Activated CD8-positive, alpha-beta T cell treated with anti-CD3 and anti-CD28 coated beads, Interleukin-2, amount 10 ng/mL, durations not matched to agents 7 days and 5 days (primary cell): Measurements from ENCODE around the gene ZNF99. TPM values are rescaled to one million over a fixed set of nuclear protein-coding genes. Genes with fewer than 3 reads are reported as not detected.
"Not testable (repeated sequence)": the region's sequence is repeated elsewhere in the genome, so short reads cannot be mapped to it uniquely, and the experiment has no call there.

Source experiments
- ATAC-seq: fragments of 150-1000 bp; cut with Tn5 transposase; one replicate; pipeline ENCODE4 v1.10.0; 2021; ENCODE audit warnings: moderate library complexity
- CTCF ChIA-PET: fragments of 350-600 bp; sonication (Branson Sonifier 250); formaldehyde crosslinking; loops from one replicate; lab custom pipeline; 2021; ENCODE audit warnings: antibody characterized with exemption; lab: Charles Lee
- POLR2A ChIA-PET: fragments of 350-600 bp; sonication (Branson Sonifier 250); formaldehyde crosslinking; loops from one replicate; lab custom pipeline; 2021; ENCODE audit warnings: antibody characterized with exemption; lab: Charles Lee
- DNase-seq: peaks from one replicate; pipeline ENCODE4 v3.0.0-alpha.2; 2020
- H3K27ac Mint-ChIP-seq: one replicate; pipeline ENCODE4 v1.8.0; 2021; ENCODE audit warnings: mild to moderate bottlenecking, mixed read lengths
- H3K27me3 Mint-ChIP-seq: one replicate; pipeline ENCODE4 v1.8.0; 2021; ENCODE audit warnings: low read depth, mixed read lengths
- H3K36me3 Mint-ChIP-seq: one replicate; pipeline ENCODE4 v1.8.0; 2021; ENCODE audit warnings: low read depth, mixed read lengths
- H3K4me1 Mint-ChIP-seq: one replicate; pipeline ENCODE4 v1.8.0; 2021; ENCODE audit warnings: low read depth, mixed read lengths
- H3K4me3 Mint-ChIP-seq: one replicate; pipeline ENCODE4 v1.8.0; 2021; ENCODE audit warnings: mild to moderate bottlenecking, mixed read lengths
- H3K9me3 Mint-ChIP-seq: one replicate; pipeline ENCODE4 v1.8.0; 2022; ENCODE audit warnings: mixed read lengths; ENCODE audit not compliant: insufficient read depth
- total RNA-seq, 2 experiments: library from RNA; stranded (reverse); gene quantifications; one replicate each; pipeline ENCODE4 v1.2.3, GENCODE V29; 2021

ZNF99 gene
- not detected for total RNA-seq

DNA sequence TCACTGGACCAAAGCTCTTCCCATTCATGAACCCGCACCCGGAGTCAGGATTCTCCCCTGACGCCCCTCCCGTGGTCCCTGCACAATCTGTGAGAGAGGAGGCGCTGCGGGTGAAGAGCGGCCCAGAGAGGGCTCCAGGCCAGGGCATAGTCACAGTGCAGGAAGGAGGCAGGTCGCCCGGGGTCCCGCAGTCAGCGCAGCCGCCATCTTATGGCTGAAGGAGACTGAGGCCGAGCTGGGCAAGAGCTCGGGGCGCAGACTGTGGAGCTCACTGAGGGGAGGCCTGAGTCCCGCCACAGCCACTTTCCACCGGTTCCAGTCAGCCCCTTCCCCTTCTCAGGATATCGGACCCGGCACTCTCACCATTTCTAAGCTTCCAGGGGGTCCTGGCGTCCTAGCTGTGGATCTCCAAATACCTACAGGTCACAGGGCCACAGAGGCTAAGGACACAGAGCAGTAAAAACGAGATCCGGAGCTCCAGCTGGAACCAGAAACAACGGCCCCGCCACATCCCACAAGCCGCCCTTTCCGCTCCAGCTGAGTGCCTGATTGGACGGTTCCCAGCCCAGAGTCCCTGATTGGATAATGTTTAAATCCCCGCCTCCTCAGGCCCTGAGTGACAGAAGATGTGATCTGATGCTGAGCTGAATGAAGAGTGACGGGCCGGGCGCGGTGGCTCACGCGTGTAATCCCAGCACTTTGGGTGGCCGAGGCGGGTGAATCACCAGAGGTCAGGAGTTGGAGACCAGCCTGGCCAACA lies at the start of gene ZNF99:
TSS of gene ZNF99 (minus strand) at position 501 of the 760 bp plus-strand sequence. CDS start at position 366, 135 bp downstream.
- H3K4me1 Mint-ChIP-seq: no peaks in the 10 kb centered on the region
- POLR2A ChIA-PET: no interaction called here
- H3K27me3 Mint-ChIP-seq: no peaks in the 10 kb centered on the region
- ATAC-seq: no peak
- CTCF ChIA-PET: no interaction called here
- H3K27ac Mint-ChIP-seq: no peak within 1 kb of the TSS
- peaks cover 17% of the 10 kb centered on the region for H3K9me3 Mint-ChIP-seq
- no peak for DNase-seq
- no peak within 1 kb of the TSS for H3K4me3 Mint-ChIP-seq
- peaks cover 2% of the 10 kb centered on the region for H3K36me3 Mint-ChIP-seq

DNA sequence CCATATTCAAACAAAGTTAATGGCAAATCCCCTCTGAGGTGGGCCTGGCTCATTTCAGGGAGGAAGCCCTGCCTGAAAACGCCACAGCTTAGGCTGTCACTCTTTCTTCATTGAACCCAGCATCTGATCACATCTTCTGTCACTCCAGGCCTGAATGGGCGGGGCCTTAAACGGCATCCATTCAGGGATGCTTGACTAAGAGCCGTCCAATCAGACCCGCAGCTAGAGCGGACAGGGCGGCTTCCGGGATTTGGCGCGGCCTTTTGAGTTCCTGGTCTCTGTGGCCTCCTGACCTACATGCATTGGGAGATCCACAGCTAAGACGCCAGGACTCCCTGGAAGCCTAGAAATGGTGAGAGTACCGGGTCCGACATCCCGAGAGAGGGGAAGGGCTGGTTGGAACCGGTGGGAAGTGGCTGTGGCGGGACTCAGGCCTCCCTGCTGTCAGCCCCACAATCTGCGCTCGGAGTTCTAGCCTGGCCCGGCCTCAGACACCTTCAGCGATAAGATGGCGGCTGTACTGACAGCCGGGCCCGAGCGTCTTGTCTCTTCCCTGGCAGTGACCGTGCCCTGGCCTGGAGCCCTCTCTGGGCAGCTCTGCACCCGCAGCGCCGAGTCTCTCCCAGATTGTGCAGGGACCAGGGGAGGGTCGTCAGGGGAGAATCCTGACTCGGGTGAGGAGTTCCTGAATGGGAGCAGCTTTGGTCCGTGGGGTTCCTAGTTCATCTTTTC lies 48.2 kb upstream of the ZNF99 start, which contains the start of gene ZNF723:
TSS of gene ZNF723 (plus strand) at position 261 of the 732 bp plus-strand sequence. CDS start at position 350, 89 bp downstream.
- ATAC-seq: no peak
- DNase-seq: no peak
- ChIA-PET CTCF (no interaction called here), POLR2A (no interaction called here)
- H3K36me3 Mint-ChIP-seq: no peaks in the 10 kb centered on the region
- no peaks in the 10 kb centered on the region for H3K27me3 Mint-ChIP-seq
- H3K4me1 Mint-ChIP-seq: no peaks in the 10 kb centered on the region
- H3K4me3 Mint-ChIP-seq: no peak within 1 kb of the TSS
- H3K27ac Mint-ChIP-seq: no peak within 1 kb of the TSS
- peaks cover 38% of the 10 kb centered on the region for H3K9me3 Mint-ChIP-seq

DNA sequence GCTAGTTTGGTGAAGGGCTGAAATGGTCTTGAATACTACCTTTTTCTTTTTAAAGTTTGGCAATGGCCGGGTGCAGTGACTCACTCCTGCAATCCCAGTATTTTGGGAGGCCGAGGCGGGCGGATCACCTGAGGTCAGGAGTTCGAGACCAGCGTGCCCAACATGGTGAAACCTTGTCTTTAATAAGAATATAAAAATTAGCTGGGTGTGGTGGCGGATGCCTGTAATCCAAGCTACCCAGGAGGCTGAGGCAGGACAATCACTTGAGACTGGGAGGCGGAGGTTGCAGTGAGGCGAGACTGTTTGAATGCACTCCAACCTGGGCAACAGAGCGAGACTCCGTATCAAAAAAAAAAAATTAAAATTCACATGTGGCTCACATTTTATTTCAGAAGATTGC lies 47.3 kb upstream of the ZNF99 start:
- no peak overlapping the region for H3K27ac Mint-ChIP-seq
- H3K36me3 Mint-ChIP-seq: no peaks in the 10 kb centered on the region
- H3K4me3 Mint-ChIP-seq: no peak overlapping the region
- ChIA-PET POLR2A (interaction anchor here (0.5 kb wide), 1 partner anchor 395 kb away, joined by 3 read pairs; no protein-coding TSS in a partner anchor), CTCF (no interaction called here)
- DNase-seq: no peak
- H3K27me3 Mint-ChIP-seq: no peaks in the 10 kb centered on the region
- no peaks in the 10 kb centered on the region for H3K4me1 Mint-ChIP-seq
- ATAC-seq: no peak
- H3K9me3 Mint-ChIP-seq: peaks cover 40% of the 10 kb centered on the region

DNA sequence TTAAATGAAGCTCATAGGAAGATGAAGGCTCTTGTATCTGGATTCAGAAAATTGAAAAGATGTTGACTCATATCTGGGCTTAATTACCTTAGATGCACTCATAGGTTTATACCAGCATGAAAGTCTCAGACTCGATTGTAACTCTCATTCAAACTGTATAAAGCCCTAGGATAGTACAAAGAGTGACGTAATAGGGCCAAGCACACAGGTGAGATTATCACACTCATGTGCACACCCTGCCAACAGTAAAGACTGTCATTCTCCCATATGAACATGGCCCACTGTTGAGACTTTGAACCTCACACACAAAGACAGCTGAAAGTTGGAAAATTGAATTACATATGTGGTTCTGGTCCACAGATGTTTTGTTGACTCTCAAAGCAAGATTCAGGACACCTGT lies 30.2 kb upstream of the ZNF99 start:
- Mint-ChIP-seq H3K4me1 (no peaks in the 10 kb centered on the region), H3K4me3 (no peak overlapping the region), H3K27ac (no peak overlapping the region), H3K9me3 (peaks cover 38% of the 10 kb centered on the region), H3K36me3 (peaks cover 2% of the 10 kb centered on the region), H3K27me3 (no peaks in the 10 kb centered on the region)
- ATAC-seq (no peak), DNase-seq (no peak)
- ChIA-PET POLR2A (no interaction called here), CTCF (no interaction called here)

DNA sequence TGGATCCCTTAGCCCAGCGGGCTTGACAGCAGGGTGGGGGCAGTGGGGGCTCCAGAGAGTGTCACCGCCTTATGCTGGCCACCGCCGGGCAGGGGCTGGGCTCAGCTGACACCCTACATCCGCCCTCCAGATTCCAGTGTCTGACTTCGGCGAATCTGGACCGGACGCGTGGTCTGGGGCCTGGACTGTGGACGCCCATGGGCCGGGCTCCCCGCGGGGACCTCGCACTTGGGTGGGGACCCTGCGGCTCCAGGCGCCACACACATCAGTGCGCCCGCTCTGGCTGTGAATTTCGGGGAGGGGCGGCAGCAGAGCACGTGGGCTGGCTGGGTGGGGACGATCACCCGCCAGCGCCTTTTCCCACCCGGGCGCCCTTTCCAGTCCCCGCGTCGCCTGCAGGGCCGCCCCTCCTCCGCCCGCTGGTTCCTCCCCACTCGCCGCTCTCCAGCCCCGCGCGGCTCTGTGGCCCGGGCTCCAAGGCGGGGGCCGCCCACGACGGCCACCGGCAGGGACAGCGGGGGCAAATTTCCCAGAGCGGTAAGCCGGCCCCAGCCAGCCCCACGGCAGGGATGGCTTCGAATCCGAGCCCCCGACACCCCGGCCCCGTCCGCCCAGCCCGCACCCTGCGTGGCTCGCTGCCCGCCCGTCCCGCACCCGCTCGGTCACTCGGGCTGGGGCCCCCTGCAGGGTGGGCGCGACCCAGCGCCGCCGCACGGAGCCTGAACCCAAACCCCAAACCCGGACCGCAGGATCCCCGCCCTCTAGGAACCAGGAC lies 23.3 kb upstream of the ZNF99 start:
- Mint-ChIP-seq H3K4me3 (no peak overlapping the region), H3K4me1 (no peaks in the 10 kb centered on the region), H3K9me3 (peaks cover 22% of the 10 kb centered on the region), H3K36me3 (no peaks in the 10 kb centered on the region), H3K27ac (no peak overlapping the region), H3K27me3 (no peaks in the 10 kb centered on the region)
- no peak for DNase-seq
- ChIA-PET CTCF (no interaction called here), POLR2A (no interaction called here)
- no peak for ATAC-seq

DNA sequence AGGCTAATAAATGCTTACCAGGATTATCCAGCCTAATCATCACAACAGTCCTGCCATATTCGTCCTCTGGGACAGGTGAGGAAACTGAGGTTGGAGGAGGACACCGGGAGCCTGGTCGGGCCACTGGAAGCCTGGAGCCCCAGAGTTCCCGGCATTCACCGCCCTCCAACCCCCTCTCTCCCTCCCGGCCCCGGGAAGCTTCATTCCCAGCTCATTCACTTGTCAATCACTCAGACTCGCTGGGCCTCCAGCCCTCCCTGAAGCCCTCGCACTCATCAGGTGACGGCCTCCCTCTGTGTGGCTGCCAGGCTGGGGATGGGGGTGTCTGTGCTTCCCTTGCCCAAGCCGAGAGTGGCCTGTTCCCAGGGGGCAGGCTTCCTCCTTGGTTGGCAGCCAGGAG lies 22.5 kb upstream of the ZNF99 start:
- POLR2A ChIA-PET: no interaction called here
- Mint-ChIP-seq H3K4me3 (no peak overlapping the region), H3K27ac (no peak overlapping the region), H3K36me3 (no peaks in the 10 kb centered on the region), H3K9me3 (peaks cover 28% of the 10 kb centered on the region), H3K4me1 (no peaks in the 10 kb centered on the region), H3K27me3 (no peaks in the 10 kb centered on the region)
- ATAC-seq: no peak
- no peak for DNase-seq
- CTCF ChIA-PET: no interaction called here

DNA sequence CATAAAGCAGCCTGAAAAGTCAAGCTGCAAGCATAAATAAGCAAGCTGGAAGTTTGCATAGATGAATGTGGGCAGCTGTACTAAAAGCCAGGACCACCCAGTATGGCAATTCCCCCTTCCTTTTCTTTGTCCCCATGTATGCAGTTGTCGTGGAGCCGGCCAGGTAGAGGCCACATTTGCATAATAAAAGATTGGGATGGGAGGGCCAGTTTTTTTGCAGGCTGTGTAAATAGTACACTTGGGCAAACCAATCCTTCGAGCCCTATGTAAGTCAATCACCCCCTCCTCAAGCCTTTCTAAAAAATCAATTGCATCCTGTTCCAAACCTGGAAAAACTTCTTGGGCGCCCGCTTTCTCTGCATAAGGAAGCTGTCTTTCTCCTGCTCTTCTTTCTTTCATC lies 13.1 kb upstream of the ZNF99 start:
- DNase-seq (no peak), ATAC-seq (no peak)
- Mint-ChIP-seq H3K36me3 (peaks cover 3% of the 10 kb centered on the region), H3K27ac (no peak overlapping the region), H3K4me3 (no peak overlapping the region), H3K4me1 (no peaks in the 10 kb centered on the region), H3K27me3 (no peaks in the 10 kb centered on the region), H3K9me3 (peaks cover 30% of the 10 kb centered on the region)
- POLR2A ChIA-PET: no interaction called here
- CTCF ChIA-PET: no interaction called here

DNA sequence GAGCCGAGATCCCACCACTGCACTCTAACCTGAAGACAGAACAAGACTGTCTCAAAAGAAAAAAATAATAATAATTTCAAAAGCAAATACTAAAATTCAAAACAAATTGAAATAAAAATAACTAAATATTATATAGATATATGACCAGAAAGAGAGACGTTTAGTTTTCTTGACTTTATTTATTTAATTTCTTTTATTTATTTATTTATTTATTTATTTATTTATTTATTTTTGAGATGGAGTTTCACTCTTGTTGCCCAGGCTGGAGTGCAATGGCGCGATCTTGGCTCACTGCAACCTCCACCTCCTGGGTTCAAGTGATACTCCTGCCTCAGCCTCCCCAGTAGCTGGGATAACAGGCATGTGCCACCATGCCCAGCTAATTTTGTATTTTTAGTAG lies 8.9 kb upstream of the ZNF99 start:
- ATAC-seq, POLR2A ChIA-PET, DNase-seq, H3K27me3 Mint-ChIP-seq, H3K27ac Mint-ChIP-seq, CTCF ChIA-PET, H3K4me1 Mint-ChIP-seq, H3K36me3 Mint-ChIP-seq, H3K4me3 Mint-ChIP-seq: not testable (repeated sequence)
- H3K9me3 Mint-ChIP-seq: peaks cover 27% of the 10 kb centered on the region

DNA sequence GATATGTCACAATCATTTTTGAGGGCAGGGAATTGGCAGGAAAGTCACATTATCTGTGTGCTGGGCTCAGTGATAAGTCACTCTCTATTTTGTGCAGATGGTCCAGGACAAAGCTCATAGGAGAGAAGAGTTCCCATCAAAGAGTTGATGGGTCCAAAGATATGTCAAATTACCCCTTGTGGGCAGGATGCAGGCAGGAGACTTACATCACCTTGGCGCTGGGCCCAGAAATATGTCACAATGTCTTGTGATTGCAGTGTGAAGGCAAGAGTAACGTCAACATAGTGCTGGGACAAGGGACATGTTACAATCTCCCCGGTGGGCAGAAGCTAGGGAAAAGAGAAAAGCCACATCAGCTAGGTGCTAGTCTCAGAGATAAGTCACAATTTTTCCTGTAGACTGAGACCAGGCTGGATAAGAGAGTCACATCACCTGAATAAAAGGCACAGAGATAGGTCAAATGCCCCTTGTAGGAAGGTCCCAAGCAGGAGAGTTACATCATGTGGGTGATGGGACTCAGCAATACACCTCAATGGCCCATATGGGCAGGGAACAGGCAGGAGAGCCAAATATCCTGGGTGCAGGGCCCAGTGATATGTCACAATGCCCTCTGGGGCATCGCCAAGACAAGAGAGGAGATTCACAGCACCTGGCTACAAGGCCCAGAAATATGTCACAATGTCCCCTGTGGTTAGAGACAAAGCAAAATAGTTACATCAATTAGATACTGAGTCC lies 47.9 kb downstream of the ZNF99 start:
- no peak for ATAC-seq
- no peak overlapping the region for H3K4me3 Mint-ChIP-seq
- H3K9me3 Mint-ChIP-seq: peaks cover 65% of the 10 kb centered on the region
- no peak overlapping the region for H3K27ac Mint-ChIP-seq
- no peaks in the 10 kb centered on the region for H3K4me1 Mint-ChIP-seq
- H3K36me3 Mint-ChIP-seq: no peaks in the 10 kb centered on the region
- no peaks in the 10 kb centered on the region for H3K27me3 Mint-ChIP-seq
- CTCF ChIA-PET: no interaction called here
- POLR2A ChIA-PET: no interaction called here
- DNase-seq: no peak

DNA sequence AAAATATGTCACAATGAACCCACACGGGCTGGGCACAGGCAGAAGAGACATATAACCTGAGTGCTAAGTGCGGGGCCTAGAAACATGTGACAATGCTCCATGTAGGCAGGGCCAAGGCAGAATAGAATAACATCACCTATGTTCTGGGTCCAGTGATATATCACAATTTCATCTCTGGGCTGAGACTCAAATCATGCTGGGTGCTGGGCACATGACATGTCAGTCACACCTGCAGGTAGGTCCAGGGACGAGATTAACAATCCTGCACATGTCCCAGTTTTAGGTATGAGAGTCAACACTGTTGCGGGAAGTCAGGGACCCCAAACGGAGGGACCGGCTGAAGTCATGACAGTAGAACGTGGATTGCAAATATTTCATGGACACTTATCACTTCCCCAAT lies 50.3 kb downstream of the ZNF99 start:
- CTCF ChIA-PET: no interaction called here
- DNase-seq: no peak
- Mint-ChIP-seq H3K4me3 (no peak overlapping the region), H3K36me3 (no peaks in the 10 kb centered on the region), H3K9me3 (peaks cover 66% of the 10 kb centered on the region), H3K27ac (no peak overlapping the region), H3K4me1 (no peaks in the 10 kb centered on the region), H3K27me3 (no peaks in the 10 kb centered on the region)
- POLR2A ChIA-PET: no interaction called here
- ATAC-seq: no peak

DNA sequence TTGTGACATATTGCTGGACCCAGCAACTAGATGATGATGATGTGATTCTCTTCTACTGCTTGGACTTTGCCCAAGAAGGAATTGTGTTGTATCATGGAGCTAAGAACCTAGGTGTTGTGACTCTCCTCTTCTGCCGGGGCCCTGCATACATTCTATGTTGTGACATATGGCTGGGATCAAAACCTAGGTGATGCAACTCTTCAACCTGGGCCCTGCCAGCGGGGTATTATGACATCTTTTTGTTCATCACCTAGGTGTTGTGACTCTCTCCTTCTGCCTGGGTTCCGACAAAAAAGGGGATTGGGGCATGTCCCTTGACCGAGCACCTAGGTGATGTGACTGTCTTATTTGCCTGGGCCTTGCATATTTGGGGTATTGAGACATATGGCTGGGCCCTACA lies 55.7 kb downstream of the ZNF99 start:
- CTCF ChIA-PET, H3K4me1 Mint-ChIP-seq, H3K36me3 Mint-ChIP-seq, POLR2A ChIA-PET, DNase-seq, H3K27ac Mint-ChIP-seq, ATAC-seq, H3K27me3 Mint-ChIP-seq, H3K4me3 Mint-ChIP-seq: not testable (repeated sequence)
- peaks cover 33% of the 10 kb centered on the region for H3K9me3 Mint-ChIP-seq
